ENCODE data around the gene RTKN.
A peak's percentile ranks its signal among the peaks of the same experiment; 100 is the strongest.

RTKN gene

DNA sequence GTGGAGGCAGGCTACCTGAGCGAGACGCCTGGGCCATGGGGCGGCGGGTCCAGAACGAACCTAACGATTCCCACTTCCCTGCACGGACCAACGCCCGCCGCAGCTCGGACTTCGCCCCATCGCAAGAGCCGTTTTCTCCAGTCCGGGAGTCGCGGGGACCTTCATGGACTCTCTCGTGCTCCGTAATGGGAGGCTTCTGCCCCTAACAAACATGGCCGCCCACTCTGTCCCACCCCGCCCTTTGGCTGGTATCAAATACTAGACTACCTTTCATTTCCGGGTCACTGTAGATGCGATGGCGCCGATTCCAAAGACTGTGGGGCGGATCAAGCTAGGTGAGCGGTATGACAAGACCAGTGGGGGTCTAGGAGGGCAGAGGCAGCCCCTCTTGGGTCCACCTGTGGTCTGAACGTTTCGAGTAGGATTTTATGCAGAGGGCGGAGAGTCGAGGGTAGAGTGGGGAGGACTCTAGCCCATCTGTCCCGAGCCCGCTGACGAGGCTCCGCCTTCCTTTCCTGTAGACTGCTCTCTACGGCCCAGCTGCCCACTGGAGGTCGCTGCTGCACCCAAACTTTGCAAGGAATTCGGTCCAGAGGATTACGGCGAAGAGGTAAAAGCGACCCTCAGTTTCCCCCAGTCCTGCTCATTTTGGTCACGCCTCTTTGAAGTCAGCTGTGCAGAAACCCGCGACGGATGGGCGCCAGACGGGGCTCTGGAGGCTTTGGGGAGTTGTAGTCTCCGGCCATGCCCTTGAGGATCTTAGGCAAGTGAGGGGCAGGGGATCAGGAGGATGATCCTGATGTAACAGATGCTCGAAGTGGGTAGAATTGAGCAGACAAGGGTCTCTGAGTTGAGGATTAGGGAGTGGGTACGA lies 41.3 kb upstream of the RTKN start, which contains the start of the genes CCDC142 and TTC31:
CCDC142 (minus strand) TSS at position 198 of the 874 bp plus-strand sequence; CDS start at position 37, 161 bp downstream.
TTC31 (plus strand) TSS at position 281 of the 874 bp plus-strand sequence; CDS start at position 296, 15 bp downstream.
- H3K27me3 Mint-ChIP-seq (ENCODE audit: low read depth, poor library complexity): peaks cover 2% of the 10 kb centered on the region
- TF ChIP-seq, protein P1, sequence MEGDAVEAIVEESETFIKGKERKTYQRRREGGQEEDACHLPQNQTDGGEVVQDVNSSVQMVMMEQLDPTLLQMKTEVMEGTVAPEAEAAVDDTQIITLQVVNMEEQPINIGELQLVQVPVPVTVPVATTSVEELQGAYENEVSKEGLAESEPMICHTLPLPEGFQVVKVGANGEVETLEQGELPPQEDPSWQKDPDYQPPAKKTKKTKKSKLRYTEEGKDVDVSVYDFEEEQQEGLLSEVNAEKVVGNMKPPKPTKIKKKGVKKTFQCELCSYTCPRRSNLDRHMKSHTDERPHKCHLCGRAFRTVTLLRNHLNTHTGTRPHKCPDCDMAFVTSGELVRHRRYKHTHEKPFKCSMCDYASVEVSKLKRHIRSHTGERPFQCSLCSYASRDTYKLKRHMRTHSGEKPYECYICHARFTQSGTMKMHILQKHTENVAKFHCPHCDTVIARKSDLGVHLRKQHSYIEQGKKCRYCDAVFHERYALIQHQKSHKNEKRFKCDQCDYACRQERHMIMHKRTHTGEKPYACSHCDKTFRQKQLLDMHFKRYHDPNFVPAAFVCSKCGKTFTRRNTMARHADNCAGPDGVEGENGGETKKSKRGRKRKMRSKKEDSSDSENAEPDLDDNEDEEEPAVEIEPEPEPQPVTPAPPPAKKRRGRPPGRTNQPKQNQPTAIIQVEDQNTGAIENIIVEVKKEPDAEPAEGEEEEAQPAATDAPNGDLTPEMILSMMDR (IDR thresholded peaks at IDR 0.05): peak; percentile 67

DNA sequence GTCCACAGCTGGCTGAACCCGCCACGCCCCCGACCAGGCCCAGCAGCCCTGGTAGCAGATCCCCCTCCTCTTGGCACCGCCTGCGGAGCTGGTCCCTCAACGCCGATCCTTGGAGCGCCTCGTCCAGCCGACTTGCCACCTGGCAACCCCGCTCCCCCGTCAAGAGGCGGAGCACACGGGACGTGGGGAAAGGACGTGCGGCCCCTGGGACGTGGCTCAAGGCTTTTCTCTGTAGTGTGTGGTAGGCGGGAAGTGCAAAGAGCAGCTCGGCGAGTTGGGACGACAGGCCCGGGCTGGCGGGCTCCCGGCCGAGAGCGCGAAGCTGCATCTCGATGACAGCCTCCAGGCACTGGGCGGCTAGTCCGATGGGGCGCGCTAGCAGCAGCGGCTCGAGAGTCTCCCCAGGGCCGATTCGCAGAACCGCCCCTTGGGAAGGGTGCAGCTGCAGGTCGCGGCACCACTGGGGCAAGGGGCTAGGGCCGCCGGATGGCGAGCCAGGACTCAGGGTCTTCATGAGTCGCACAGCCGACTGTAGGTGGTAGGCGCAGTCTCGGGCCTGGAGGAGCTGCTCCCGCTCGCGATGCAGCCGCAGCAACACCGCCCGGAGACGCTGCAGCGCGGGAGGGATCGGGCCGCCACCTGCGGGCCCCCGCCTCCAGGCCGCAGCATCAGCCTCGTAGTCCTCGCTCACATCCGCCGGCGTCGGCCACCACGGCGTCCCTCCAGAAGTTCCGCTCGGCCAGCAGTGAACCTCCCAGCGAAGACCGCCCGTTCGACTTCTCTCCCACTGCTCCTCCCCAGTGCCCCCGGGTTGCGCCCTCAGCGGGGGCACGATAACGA lies 40.4 kb upstream of the RTKN start:
- H3K27ac Mint-ChIP-seq: peak overlapping the region; percentile 84
- peaks cover 34% of the 10 kb centered on the region for H3K4me1 Mint-ChIP-seq
- TF ChIP-seq, protein P1 (IDR thresholded peaks at IDR 0.05): no peak
- no peaks in the 10 kb centered on the region for H3K9me3 Mint-ChIP-seq
- H3K27me3 Mint-ChIP-seq (ENCODE audit: low read depth, poor library complexity): peaks cover 5% of the 10 kb centered on the region
- peaks cover 36% of the 10 kb centered on the region for H3K36me3 Mint-ChIP-seq (ENCODE audit: low read depth)
- peak; percentile 68 for DNase-seq
- peak overlapping the region; percentile 94 for H3K4me3 Mint-ChIP-seq

More for the DNA sequence above, 41.3 kb upstream of the RTKN start, which contains the start of the genes CCDC142 and TTC31:
- peaks cover 34% of the 10 kb centered on the region for H3K4me1 Mint-ChIP-seq
- H3K4me3 Mint-ChIP-seq: peak within 1 kb of the TSS; percentile 94
- peak within 1 kb of the TSS; percentile 91 for H3K27ac Mint-ChIP-seq
- DNase-seq: peak; percentile 92
- peaks cover 32% of the 10 kb centered on the region for H3K36me3 Mint-ChIP-seq (ENCODE audit: low read depth)
- H3K9me3 Mint-ChIP-seq: no peaks in the 10 kb centered on the region

- no peak for DNase-seq
- Mint-ChIP-seq H3K9me3 (no peaks in the 10 kb centered on the region), H3K4me1 (peaks cover 34% of the 10 kb centered on the region), H3K27ac (no peak overlapping the region), H3K4me3 (peak overlapping the region; percentile 94), H3K27me3 (ENCODE audit: low read depth, poor library complexity) (peaks cover 5% of the 10 kb centered on the region), H3K36me3 (ENCODE audit: low read depth) (peaks cover 31% of the 10 kb centered on the region)
- TF ChIP-seq, protein P1 (IDR thresholded peaks at IDR 0.05): no peak
Observed at GRCh38 chr2:74481431-74481830, 39.7 kb upstream of the RTKN start.

DNA sequence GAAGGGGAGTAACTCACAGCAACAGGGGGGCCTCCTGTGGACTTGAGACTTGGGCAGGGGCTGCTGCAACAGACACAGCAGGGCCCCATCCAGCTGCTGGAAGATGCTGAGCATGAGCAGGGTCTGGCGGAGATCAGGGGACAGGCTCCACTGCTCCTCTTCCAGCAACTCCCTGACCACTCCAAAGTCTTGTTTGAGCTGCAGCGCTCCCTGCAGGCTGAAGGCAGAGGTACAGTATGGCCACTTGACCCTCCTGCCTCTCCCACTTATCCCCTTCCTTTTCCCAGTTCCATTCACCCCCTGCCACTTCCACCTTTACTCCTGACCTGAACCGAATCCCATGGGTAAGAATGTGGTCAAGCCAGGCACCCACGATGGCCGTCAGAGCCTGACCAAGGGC lies 33.2 kb upstream of the RTKN start:
- peaks cover 5% of the 10 kb centered on the region for H3K27me3 Mint-ChIP-seq (ENCODE audit: low read depth, poor library complexity)
- H3K9me3 Mint-ChIP-seq: no peaks in the 10 kb centered on the region
- no peak overlapping the region for H3K4me3 Mint-ChIP-seq
- TF ChIP-seq, protein P1 (IDR thresholded peaks at IDR 0.05): no peak
- peaks cover 37% of the 10 kb centered on the region for H3K36me3 Mint-ChIP-seq (ENCODE audit: low read depth)
- peaks cover 34% of the 10 kb centered on the region for H3K4me1 Mint-ChIP-seq
- peak overlapping the region; percentile 40 for H3K27ac Mint-ChIP-seq
- DNase-seq: peak; percentile 38

DNA sequence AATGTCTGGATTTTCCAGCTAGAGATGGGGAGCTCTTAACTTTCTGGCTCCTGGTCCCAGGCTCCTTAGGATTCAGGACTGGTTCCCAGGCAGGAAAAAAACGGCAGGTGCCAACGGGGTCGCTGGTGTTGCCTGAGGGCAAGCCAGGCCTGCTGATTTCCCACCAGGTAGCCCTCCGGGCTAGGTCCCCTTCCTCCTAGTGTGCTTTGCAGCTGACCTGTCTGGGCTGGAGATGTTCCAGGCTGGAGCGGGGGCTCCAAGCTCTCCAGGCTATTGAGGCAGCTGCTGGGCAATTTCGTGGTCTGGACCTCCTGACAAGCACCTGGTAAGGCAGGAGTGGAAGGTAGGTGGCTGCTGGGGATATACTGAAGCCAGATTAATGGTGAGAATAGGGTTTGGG lies 32.7 kb upstream of the RTKN start:
- DNase-seq: no peak

More for the DNA sequence above, 32.7 kb upstream of the RTKN start:
- Mint-ChIP-seq H3K4me1 (peaks cover 35% of the 10 kb centered on the region), H3K36me3 (ENCODE audit: low read depth) (peaks cover 38% of the 10 kb centered on the region), H3K27me3 (ENCODE audit: low read depth, poor library complexity) (peaks cover 7% of the 10 kb centered on the region), H3K4me3 (peak overlapping the region; percentile 42), H3K9me3 (no peaks in the 10 kb centered on the region), H3K27ac (no peak overlapping the region)
- TF ChIP-seq, protein P1 (IDR thresholded peaks at IDR 0.05): no peak
